Right lobe of liver (tissue), 6 donors: ENCODE results near the gene PPAT. TPM values are rescaled to one million over a fixed set of nuclear protein-coding genes. Genes with fewer than 3 reads are reported as not detected.

Experiments used
- ATAC-seq, 4 donors: fragments of 200-7000 bp; cut with Tn5 transposase; one replicate each; pipeline ENCODE4 v1.9.1; 2020; ENCODE audit warnings: mild to moderate bottlenecking in 4 of 4, moderate library complexity in 4 of 4
- DNase-seq, 3 donors: peaks; one replicate each; pipeline ENCODE4 v3.0.0-alpha.2; 2020
- H3K27ac ChIP-seq, 3 donors: fragments of 200-600 bp; one replicate each; pipeline ENCODE4 v1.8.0; 2022
- H3K27me3 ChIP-seq, 2 donors: fragments of 200-600 bp; one replicate each; pipeline ENCODE4 v1.8.0; 2022
- H3K36me3 ChIP-seq, 4 donors: fragments of 200-600 bp; sonication (generic) in 1 of 4; one replicate each; pipeline versions ENCODE4 v1.5.1 to v1.8.0; 2017 to 2022; ENCODE audit warnings: control low read depth in 1 of 4
- H3K4me1 ChIP-seq, 4 donors: fragments of 200-600 bp; sonication (generic) in 1 of 4; one replicate each; pipeline versions ENCODE4 v1.5.1 to v1.8.0; 2017 to 2022; ENCODE audit warnings: control low read depth in 1 of 4
- H3K4me3 ChIP-seq, 3 donors: fragments of 200-600 bp; one replicate each; pipeline ENCODE4 v1.8.0; 2022
- H3K9me3 ChIP-seq, 4 donors: fragments of 200-600 bp; sonication (generic) in 1 of 4; one replicate each; pipeline versions ENCODE4 v1.5.1 to v1.8.0; 2017 to 2022; ENCODE audit warnings: control low read depth in 1 of 4
- CTCF ChIP-seq, 4 donors: fragments of 200-600 bp in 3 of 4; fragments of 450-650 bp in 1 of 4; IDR thresholded peaks; one replicate each; pipeline versions ENCODE4 v1.5.1 to v1.8.0; 2016 to 2022; ENCODE audit warnings: antibody characterized with exemption in 4 of 4, mild to moderate bottlenecking in 2 of 4
- POLR2A ChIP-seq: fragments of 450-650 bp; IDR thresholded peaks from one replicate; pipeline ENCODE4 v1.6.1; 2017; ENCODE audit warnings: antibody characterized with exemption, mild to moderate bottlenecking
- WGBS: methylation state at CpG from one replicate; pipeline ENCODE4 v1.1.6; 2018; ENCODE audit warnings: low coverage, low lambda C conversion rate; ENCODE audit not compliant: insufficient coverage; ENCODE audit errors: missing lambda C conversion rate; 5-methylcytosine and 5-hydroxymethylcytosine counted together
- intact Hi-C, 2 donors: fragments of 100-400 bp; cut with DNase I; formaldehyde crosslinking; loops; one replicate each; pipeline versions ENCODE4 v1.11.2 to v1.14.1; 2022
- total RNA-seq, 6 experiments: library from RNA; depleted of rRNA in 2 of 6; stranded (reverse); fragments of >200 nt in 2 of 6; fragmentation: NEBNext Ultra II Directional in 3 of 6; extraction: Animal tissue kit (Norgen Biotek cat#: 25700) in 3 of 6; gene quantifications; one replicate each; pipeline versions ENCODE4 v1.1.0 to v1.2.4, GENCODE V29; 2016 to 2023
- donor health status: DM: no; HTN: yes; CAD: no.
- donor health status: DM: no; HTN: no; CAD: no.
- donor health status: DM: no; HTN: no; CAD: no.
- donor health status: DM: no; HTN: yes; CAD: no.
- donor health status: DM: no; HTN: yes; CAD: no.

The PPAT gene
- total RNA-seq, 6 experiments from 2014 or later = 4.4 to 8.5 (median 7.1) TPM

- no peaks in the 10 kb centered on the region for H3K9me3 ChIP-seq
- peaks cover 0 to 26% (median 6%) of the 10 kb centered on the region in 4 donors for H3K4me1 ChIP-seq
- no peak for TF ChIP-seq POLR2A
- TF ChIP-seq CTCF (IDR thresholded peaks at IDR 0.05) = no peak
- no peak overlapping the region for H3K27ac ChIP-seq
- H3K27me3 ChIP-seq = no peaks in the 10 kb centered on the region
- peaks cover 0 to 8% (median 5%) of the 10 kb centered on the region in 4 donors for H3K36me3 ChIP-seq
- DNase-seq (no peak), ATAC-seq (no peak)
- WGBS = 77% methylated on average over 9 of the region's 10 CpGs
- H3K4me3 ChIP-seq = peak overlapping the region in 2 of 3 donors; percentile 93 to 94
- intact Hi-C loops = no loop called here
Measured at GRCh38 chr4:56465599-56466295, 30.3 kb upstream of the PPAT start.

- Histone ChIP-seq H3K27ac (no peak overlapping the region), H3K36me3 (peaks cover 0 to 19% (median 4%) of the 10 kb centered on the region in 4 donors), H3K9me3 (no peaks in the 10 kb centered on the region), H3K27me3 (no peaks in the 10 kb centered on the region), H3K4me3 (no peak overlapping the region), H3K4me1 (peaks cover 0 to 26% (median 6%) of the 10 kb centered on the region in 4 donors)
- DNase-seq = no peak
- TF ChIP-seq CTCF (IDR thresholded peaks at IDR 0.05) (no peak), POLR2A (no peak)
- no peak for ATAC-seq
- 64% methylated on average over 3 of the region's 3 CpGs for WGBS
- intact Hi-C loops = no loop called here
Measured at GRCh38 chr4:56464581-56464980, 29.2 kb upstream of the PPAT start.

GRCh38 chr4:56463711-56464110 is 28.3 kb upstream of the PPAT start:
- WGBS = 78% methylated on average over 3 of the region's 5 CpGs
- no peak for DNase-seq
- Histone ChIP-seq H3K27me3 (no peaks in the 10 kb centered on the region), H3K9me3 (no peaks in the 10 kb centered on the region), H3K4me1 (peaks cover 0 to 19% (median 2%) of the 10 kb centered on the region in 4 donors), H3K36me3 (peaks cover 0 to 28% (median 10%) of the 10 kb centered on the region in 4 donors), H3K27ac (no peak overlapping the region), H3K4me3 (no peak overlapping the region)
- TF ChIP-seq CTCF (IDR thresholded peaks at IDR 0.05) (no peak), POLR2A (no peak)
- no peak for ATAC-seq
- intact Hi-C loops = no loop called here

- Histone ChIP-seq H3K36me3 (peaks cover 0 to 42% (median 13%) of the 10 kb centered on the region in 4 donors), H3K4me3 (no peak overlapping the region), H3K27me3 (no peaks in the 10 kb centered on the region), H3K4me1 (peaks cover 0 to 13% (median 0%) of the 10 kb centered on the region in 4 donors), H3K9me3 (no peaks in the 10 kb centered on the region), H3K27ac (no peak overlapping the region)
- intact Hi-C loops = no loop called here
- DNase-seq (no peak), ATAC-seq (no peak)
- TF ChIP-seq POLR2A (no peak), CTCF (IDR thresholded peaks at IDR 0.05) (no peak)
Measured at GRCh38 chr4:56462157-56462556, 26.7 kb upstream of the PPAT start.
